Measurements from ENCODE around the gene RPTOR.

DNA sequence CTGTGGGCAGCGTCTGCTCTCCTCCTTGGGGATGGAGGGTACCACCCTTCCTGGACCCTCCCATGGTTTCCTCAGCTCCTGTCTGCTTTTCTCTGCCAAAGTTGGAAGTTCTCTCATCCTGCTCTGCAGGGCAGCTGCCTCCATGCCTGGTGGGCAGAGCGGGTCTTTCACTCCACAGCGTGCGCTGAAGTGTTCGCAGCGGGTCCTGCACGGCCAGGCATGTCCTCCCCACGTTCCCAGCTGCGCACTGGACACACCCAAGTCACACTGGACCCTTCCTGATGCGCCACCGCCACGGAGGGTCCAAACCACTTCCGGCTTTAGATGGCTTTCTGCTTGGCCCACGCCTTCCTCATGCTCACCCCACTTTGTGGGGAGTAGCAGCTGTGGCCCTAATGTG lies 34.5 kb upstream of the RPTOR start:
- TF ChIP-seq CTCF (IDR thresholded peaks at IDR 0.05; ENCODE audit: insufficient read depth, low read length) (no peak), POLR2AphosphoS5 (IDR thresholded peaks at IDR 0.05; ENCODE audit: low read depth) (no peak), GABPA (IDR thresholded peaks at IDR 0.05; ENCODE audit: low read depth) (no peak)
- TF ChIP-seq, protein P1, sequence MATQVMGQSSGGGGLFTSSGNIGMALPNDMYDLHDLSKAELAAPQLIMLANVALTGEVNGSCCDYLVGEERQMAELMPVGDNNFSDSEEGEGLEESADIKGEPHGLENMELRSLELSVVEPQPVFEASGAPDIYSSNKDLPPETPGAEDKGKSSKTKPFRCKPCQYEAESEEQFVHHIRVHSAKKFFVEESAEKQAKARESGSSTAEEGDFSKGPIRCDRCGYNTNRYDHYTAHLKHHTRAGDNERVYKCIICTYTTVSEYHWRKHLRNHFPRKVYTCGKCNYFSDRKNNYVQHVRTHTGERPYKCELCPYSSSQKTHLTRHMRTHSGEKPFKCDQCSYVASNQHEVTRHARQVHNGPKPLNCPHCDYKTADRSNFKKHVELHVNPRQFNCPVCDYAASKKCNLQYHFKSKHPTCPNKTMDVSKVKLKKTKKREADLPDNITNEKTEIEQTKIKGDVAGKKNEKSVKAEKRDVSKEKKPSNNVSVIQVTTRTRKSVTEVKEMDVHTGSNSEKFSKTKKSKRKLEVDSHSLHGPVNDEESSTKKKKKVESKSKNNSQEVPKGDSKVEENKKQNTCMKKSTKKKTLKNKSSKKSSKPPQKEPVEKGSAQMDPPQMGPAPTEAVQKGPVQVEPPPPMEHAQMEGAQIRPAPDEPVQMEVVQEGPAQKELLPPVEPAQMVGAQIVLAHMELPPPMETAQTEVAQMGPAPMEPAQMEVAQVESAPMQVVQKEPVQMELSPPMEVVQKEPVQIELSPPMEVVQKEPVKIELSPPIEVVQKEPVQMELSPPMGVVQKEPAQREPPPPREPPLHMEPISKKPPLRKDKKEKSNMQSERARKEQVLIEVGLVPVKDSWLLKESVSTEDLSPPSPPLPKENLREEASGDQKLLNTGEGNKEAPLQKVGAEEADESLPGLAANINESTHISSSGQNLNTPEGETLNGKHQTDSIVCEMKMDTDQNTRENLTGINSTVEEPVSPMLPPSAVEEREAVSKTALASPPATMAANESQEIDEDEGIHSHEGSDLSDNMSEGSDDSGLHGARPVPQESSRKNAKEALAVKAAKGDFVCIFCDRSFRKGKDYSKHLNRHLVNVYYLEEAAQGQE (IDR thresholded peaks at IDR 0.05; ENCODE audit: insufficient replicate concordance, low read depth): no peak
